Measurements from ENCODE around the gene FCN2.

GRCh38 chr9:134932171-134932570 lies 51.6 kb downstream of the FCN2 start:
- TF ChIP-seq CTCF (conservative IDR thresholded peaks at IDR 0.05 in 1 of 2, IDR thresholded peaks at IDR 0.05 in 1 of 2; ENCODE audit: extremely low read depth in 1 of 2, insufficient read depth in 1 of 2, low read depth in 1 of 2, low read length in 2 of 2) (no peak), EZH2 (IDR thresholded peaks at IDR 0.05; ENCODE audit: borderline replicate concordance, low read length) (no peak)

Measured in mammary epithelial cell (primary cell).